Mammary epithelial cell (primary cell): ENCODE data around the gene KCNJ1.

Source experiments
- CTCF ChIP-seq, 2 donors: IDR thresholded peaks in 1 of 2; conservative IDR thresholded peaks in 1 of 2; 2 replicates each; pipeline ENCODE4 v1.5.1; 2011 to 2012; ENCODE audit warnings: inconsistent platforms in 2 of 2, low read length in 2 of 2, mild to moderate bottlenecking in 2 of 2, control low read depth in 1 of 2, low read depth in 1 of 2; ENCODE audit not compliant: insufficient read depth in 1 of 2; ENCODE audit errors: extremely low read depth in 1 of 2
- EZH2 ChIP-seq: IDR thresholded peaks from 2 replicates; pipeline ENCODE4 v1.6.1; 2012; ENCODE audit warnings: low read length, inconsistent platforms, borderline replicate concordance

DNA sequence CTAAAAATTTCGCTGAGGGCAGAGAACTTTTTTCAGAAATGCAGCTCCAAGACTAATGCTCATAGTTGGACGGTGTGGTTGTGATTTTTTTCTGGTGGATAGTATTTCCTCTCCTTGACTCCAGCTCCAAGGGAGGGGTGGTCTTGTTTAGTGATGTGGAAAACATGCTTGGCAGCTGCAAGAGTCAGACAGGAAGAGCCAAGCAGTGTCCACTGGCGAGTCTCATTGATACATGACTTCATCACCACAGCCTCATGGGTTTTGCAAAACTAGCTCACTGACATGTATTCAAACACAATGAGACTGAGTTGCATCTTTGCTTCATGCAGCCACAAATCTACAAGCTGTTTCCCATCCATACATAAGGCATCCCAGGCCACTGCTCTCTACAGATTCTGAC lies 7.3 kb upstream of the KCNJ1 start:
- TF ChIP-seq EZH2 (no peak), CTCF (conservative IDR thresholded peaks at IDR 0.05 in 1 of 2, IDR thresholded peaks at IDR 0.05 in 1 of 2; ENCODE audit: extremely low read depth in 1 of 2, insufficient read depth in 1 of 2, low read depth in 1 of 2, low read length in 2 of 2) (no peak)
